ENCODE data around the gene USP31.

DNA sequence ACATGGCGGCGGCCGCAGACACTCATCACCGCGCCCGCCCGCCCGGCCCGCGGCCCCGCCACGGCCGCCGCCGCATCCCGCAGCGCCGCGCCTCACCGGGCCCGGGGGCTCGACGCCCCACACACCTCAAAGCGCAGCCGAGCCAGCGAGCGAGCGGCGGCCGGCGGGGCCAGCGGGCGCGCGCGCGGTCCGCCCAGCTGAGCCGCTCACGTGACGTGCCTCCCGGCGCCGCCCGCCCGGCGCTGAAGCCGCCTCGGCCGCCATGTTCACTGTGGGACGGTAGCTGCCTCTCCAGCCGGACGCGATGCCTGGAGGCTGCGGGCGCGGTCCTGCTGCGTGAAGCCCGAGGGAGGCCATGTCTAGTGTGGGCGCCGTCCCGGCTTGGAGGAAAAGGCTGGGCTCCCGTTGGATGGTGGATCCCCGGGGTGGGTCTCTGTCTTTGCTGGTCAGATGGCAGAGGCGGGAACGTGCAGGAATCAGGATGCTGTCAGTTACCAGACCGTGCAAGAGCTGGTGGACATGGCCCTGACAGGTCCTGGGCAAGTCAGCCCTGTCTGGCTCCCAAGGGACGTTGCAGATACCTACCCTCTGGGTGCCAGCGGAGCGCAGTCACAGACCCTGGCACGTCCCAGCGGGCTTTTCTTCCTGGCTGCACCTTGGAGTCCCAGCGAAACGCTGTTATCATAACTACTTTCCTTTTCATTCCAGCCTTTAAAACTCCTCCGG, at the start of gene USP31:
- TF ChIP-seq EZH2 (IDR thresholded peaks at IDR 0.05; ENCODE audit: borderline replicate concordance, insufficient read depth, low read depth, low read length, poor library complexity, severe bottlenecking): no peak
- TF ChIP-seq, protein P1, sequence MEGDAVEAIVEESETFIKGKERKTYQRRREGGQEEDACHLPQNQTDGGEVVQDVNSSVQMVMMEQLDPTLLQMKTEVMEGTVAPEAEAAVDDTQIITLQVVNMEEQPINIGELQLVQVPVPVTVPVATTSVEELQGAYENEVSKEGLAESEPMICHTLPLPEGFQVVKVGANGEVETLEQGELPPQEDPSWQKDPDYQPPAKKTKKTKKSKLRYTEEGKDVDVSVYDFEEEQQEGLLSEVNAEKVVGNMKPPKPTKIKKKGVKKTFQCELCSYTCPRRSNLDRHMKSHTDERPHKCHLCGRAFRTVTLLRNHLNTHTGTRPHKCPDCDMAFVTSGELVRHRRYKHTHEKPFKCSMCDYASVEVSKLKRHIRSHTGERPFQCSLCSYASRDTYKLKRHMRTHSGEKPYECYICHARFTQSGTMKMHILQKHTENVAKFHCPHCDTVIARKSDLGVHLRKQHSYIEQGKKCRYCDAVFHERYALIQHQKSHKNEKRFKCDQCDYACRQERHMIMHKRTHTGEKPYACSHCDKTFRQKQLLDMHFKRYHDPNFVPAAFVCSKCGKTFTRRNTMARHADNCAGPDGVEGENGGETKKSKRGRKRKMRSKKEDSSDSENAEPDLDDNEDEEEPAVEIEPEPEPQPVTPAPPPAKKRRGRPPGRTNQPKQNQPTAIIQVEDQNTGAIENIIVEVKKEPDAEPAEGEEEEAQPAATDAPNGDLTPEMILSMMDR (IDR thresholded peaks at IDR 0.05): no peak

Measured in B cell (primary cell).